HepG2 (cell line): Measurements from ENCODE around the gene KDM7A. TPM values are rescaled to one million over a fixed set of nuclear protein-coding genes. Genes with fewer than 3 reads are reported as not detected.
A peak's percentile ranks its signal among the peaks of the same experiment; 100 is the strongest.

ENCODE experiments used
- ATF1 ChIP-seq: IDR thresholded peaks from 2 replicates; pipeline ENCODE4 v1.6.1; 2016; ENCODE audit warnings: mild to moderate bottlenecking, control low read depth
- FOXO1 ChIP-seq: sonication (generic); formaldehyde crosslinking; IDR thresholded peaks from 2 replicates; pipeline ENCODE4 v1.4.0; 2020; ENCODE audit warnings: missing genetic modification reagents
- HNF4A ChIP-seq: sonication (generic); formaldehyde crosslinking; IDR thresholded peaks from 2 replicates; pipeline ENCODE4 v1.4.0; 2020; ENCODE audit warnings: missing genetic modification reagents
- MBNL3 ChIP-seq: fragments of 250-450 bp; sonication (Bioruptor Pico); conservative IDR thresholded peaks from 2 replicates; pipeline ENCODE4 v1.8.0; 2022; ENCODE audit warnings: mild to moderate bottlenecking, inconsistent platforms
- MEIS2 ChIP-seq: sonication (generic); formaldehyde crosslinking; IDR thresholded peaks from 2 replicates; pipeline ENCODE4 v1.9.0; 2021; ENCODE audit warnings: mild to moderate bottlenecking, missing genetic modification reagents
- NFIC ChIP-seq: IDR thresholded peaks from 2 replicates; pipeline ENCODE4 v1.6.1; 2012; ENCODE audit warnings: mild to moderate bottlenecking, low read length, inconsistent platforms
- NFKBIZ ChIP-seq: IDR thresholded peaks from 2 replicates; pipeline ENCODE4 v1.6.1; 2018; ENCODE audit warnings: missing genetic modification reagents, missing compliant biosample characterization
- RCOR2 ChIP-seq: IDR thresholded peaks from 2 replicates; pipeline ENCODE4 v1.6.1; 2016; ENCODE audit warnings: missing biosample characterization, missing genetic modification reagents
- RFXAP ChIP-seq: sonication (generic); formaldehyde crosslinking; IDR thresholded peaks from 2 replicates; pipeline ENCODE4 v1.4.0; 2020; ENCODE audit warnings: missing genetic modification reagents, borderline replicate concordance
- RXRA ChIP-seq: sonication (generic); formaldehyde crosslinking; IDR thresholded peaks from 2 replicates; pipeline ENCODE4 v1.5.1; 2020; ENCODE audit warnings: missing genetic modification reagents
- ZC3H13 ChIP-seq: sonication (generic); formaldehyde crosslinking; IDR thresholded peaks from 2 replicates; pipeline ENCODE4 v1.8.1; 2023; ENCODE audit warnings: mild to moderate bottlenecking, missing genetic modification reagents, moderate library complexity
- ZNF318 ChIP-seq: sonication (generic); formaldehyde crosslinking; IDR thresholded peaks from 2 replicates; pipeline ENCODE4 v1.4.0; 2020; ENCODE audit warnings: mild to moderate bottlenecking, missing genetic modification reagents
- ZNF512 ChIP-seq: sonication (generic); formaldehyde crosslinking; IDR thresholded peaks from 2 replicates; pipeline ENCODE4 v1.4.0; 2020; ENCODE audit warnings: mild to moderate bottlenecking, missing genetic modification reagents
- ZNF83 ChIP-seq: sonication (generic); formaldehyde crosslinking; IDR thresholded peaks from 2 replicates; pipeline ENCODE4 v1.4.0; 2020; ENCODE audit warnings: missing genetic modification reagents, mild to moderate bottlenecking, borderline replicate concordance
- ZSCAN25 ChIP-seq: sonication (generic); formaldehyde crosslinking; IDR thresholded peaks from 2 replicates; pipeline ENCODE4 v1.8.0; 2022; ENCODE audit warnings: mild to moderate bottlenecking, missing genetic modification reagents
- polyA plus RNA-seq, 8 experiments: library from polyadenylated mRNA; depleted of rRNA in 3 of 8; stranded (reverse) in 7 of 8; unstranded in 1 of 8; fragments of >200 nt; fragmentation: Illumina TruSeq in 4 of 8; extraction: Trizol in 4 of 8; gene quantifications; 2 replicates each; pipeline versions ENCODE4 v1.2.1 to v1.2.3, GENCODE V29; 2011 to 2016; ENCODE audit warnings: low read depth in 4 of 8, missing spikeins in 1 of 8, mixed read lengths in 1 of 8; ENCODE audit not compliant: insufficient read depth in 1 of 8
- total RNA-seq, 5 experiments: library from RNA; depleted of rRNA; stranded (reverse); fragments of >200 nt; fragmentation: Illumina TruSeq; extraction: Trizol; gene quantifications; 2 replicates each; pipeline ENCODE4 v1.2.3, GENCODE V29; 2016; ENCODE audit warnings: low read depth in 1 of 5
- TF ChIP-seq, protein P1 (sequence below), 2 experiments: sonication (generic) in 1 of 2; formaldehyde crosslinking in 1 of 2; IDR thresholded peaks; 2 replicates each; pipeline versions ENCODE4 v1.4.0 to v1.6.1; 2016 to 2020; ENCODE audit warnings: borderline replicate concordance in 1 of 2, low read depth in 1 of 2, mild to moderate bottlenecking in 1 of 2, missing genetic modification reagents in 1 of 2

KDM7A gene
- total and polyA plus RNA-seq, 2 of the 13 experiments (the other 11 are each of a cell fraction or from before 2014, with no cell fraction given), result 10.8 to 16.8 TPM

DNA sequence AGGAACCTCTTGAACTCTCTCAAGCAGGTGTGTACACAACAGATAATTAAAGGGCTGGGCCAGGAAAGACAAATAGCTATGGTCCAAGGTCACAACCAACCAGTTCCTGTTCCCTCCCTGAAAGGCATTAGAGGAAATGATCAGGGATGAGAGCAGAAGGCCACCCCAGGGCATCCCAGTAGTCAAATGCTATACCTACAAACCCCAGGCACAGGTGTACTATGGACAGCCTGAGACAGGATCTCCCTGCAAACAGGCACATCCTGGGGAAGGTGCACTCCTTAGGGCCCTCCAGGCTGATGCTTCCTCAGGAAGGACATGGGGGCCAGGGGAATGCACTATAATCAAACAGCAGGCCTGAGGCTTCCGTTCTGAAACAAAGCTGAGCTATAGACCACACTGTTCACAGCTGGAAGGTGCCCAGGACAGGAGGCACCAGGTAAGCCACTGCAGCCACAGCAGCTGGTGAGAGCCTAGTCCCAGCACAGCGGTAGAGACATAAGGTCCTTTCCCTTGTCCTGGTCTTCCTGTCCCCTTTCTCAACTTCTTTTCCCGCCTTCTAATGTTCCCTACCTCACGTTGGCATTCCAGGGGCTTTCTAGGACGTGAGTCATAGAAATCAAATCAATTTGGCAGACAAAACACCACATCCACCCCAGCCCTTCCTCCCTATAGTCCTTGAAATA is 127.3 kb downstream of the KDM7A start (continued):
- peak; percentile 41; the same call in 1 of the 2 replicates for TF ChIP-seq ZNF83 (CRISPR knock-in tag)
- TF ChIP-seq RXRA, result peak; percentile 98
- peak; percentile 15; the same call in 1 of the 2 replicates for TF ChIP-seq ZNF318
- TF ChIP-seq NFKBIZ (CRISPR knock-in tag), result peak; percentile 89
- TF ChIP-seq, protein P1, sequence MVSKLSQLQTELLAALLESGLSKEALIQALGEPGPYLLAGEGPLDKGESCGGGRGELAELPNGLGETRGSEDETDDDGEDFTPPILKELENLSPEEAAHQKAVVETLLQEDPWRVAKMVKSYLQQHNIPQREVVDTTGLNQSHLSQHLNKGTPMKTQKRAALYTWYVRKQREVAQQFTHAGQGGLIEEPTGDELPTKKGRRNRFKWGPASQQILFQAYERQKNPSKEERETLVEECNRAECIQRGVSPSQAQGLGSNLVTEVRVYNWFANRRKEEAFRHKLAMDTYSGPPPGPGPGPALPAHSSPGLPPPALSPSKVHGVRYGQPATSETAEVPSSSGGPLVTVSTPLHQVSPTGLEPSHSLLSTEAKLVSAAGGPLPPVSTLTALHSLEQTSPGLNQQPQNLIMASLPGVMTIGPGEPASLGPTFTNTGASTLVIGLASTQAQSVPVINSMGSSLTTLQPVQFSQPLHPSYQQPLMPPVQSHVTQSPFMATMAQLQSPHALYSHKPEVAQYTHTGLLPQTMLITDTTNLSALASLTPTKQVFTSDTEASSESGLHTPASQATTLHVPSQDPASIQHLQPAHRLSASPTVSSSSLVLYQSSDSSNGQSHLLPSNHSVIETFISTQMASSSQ (IDR thresholded peaks at IDR 0.05; ENCODE audit: low read depth), result peak; percentile 81
- TF ChIP-seq, protein P1 (CRISPR knock-in tag; IDR thresholded peaks at IDR 0.05; ENCODE audit: borderline replicate concordance), result peak; percentile 93; the same call in 1 of the 2 replicates
- TF ChIP-seq RFXAP (CRISPR knock-in tag), result peak; percentile 67
- peak; percentile 97 for TF ChIP-seq FOXO1 (CRISPR knock-in tag)
- peak; percentile 99 for TF ChIP-seq HNF4A (CRISPR knock-in tag)
- no peak for TF ChIP-seq ZC3H13 (CRISPR knock-in tag)
- no peak for TF ChIP-seq ZNF512 (CRISPR knock-in tag)
- TF ChIP-seq MEIS2 (CRISPR knock-in tag), result peak; percentile 89; the same call in 1 of the 2 replicates
- TF ChIP-seq NFIC, result peak; percentile 97
- 0 out of 2 replicates have a peak, but pooled peaks have one; percentile 14 for TF ChIP-seq ZSCAN25
- TF ChIP-seq ATF1, result no peak
- no peak for TF ChIP-seq MBNL3 (CRISPR knock-in tag)
- TF ChIP-seq RCOR2 (CRISPR knock-in tag), result peak; percentile 88
